Measurements from ENCODE around the gene METAP1D.
"Not testable (repeated sequence)": the region's sequence is repeated elsewhere in the genome, so short reads cannot be mapped to it uniquely, and the experiment has no call there.

Gene METAP1D

DNA sequence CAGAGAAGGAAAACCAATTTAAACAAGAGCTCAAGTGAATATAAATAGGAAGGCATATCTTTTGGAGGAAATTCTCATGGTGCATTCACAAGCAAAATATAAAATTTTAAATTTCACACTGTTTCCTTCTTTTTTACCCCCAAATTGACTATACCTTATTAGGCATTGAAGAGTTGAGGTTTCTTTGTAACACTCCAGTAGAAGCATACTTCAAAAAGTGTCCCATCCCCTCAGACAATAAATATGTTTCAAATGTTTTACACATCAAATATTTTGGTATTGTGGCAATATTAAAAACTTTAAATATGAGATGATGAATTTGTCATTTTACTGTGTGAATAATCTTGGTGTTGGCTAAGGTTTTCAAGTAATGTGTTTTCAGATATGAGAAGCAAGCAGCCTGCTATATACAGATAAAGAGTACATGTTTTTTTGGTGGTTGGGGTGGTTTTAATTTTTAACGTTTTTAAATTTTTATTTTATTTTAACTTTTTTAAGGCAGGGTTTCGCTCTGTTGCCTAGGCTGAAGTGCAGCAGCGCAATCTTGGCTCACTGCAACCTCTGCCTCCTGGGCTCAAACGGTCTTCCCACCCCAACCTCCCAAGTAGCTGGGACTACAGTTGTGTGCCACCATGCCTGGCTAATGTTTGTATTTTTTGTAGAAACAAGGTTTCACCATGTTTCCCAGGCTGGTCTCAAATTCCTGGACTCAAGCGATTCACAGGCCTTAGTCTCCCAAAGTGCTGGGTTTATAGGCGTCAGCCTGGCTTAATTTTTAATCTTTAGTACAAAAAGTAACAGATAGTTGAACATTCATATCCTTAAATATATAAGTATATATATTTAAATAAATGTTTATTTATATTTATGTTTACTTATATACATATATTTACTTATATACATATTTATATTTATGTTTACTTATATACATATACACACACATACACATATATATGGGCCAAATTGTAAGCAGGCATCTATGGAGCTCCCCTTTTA is 49.1 kb downstream of the METAP1D start:
- no peak for DNase-seq (ENCODE audit: low read depth in 2 of 2)

GRCh38 chr2:172049567-172050120 is 49.9 kb downstream of the METAP1D start:
- no peak for DNase-seq (ENCODE audit: low read depth in 2 of 2)

GRCh38 chr2:172050479-172051125 is 50.8 kb downstream of the METAP1D start:
- no peak for DNase-seq (ENCODE audit: low read depth in 2 of 2)

GRCh38 chr2:172052000-172052983 is 52.5 kb downstream of the METAP1D start:
- no peak for DNase-seq (ENCODE audit: low read depth in 2 of 2)

DNA sequence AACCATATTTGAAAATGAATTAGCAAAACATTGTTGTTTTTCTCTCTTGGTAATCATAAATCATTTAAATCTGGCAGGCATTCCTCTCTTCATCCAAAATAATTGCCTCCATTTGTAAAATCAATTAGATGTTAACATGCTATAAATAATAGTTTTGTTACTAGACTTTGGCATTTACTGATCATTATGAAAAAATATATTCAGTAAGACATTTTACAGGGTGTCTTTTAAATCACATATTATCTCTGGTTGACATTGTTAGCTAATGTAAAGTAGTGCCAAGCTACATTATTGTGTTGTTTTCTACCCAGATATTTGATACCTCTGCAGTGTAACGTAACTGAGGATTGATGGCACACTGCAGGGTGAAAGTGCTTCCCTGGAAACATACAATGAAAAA is 53.7 kb downstream of the METAP1D start:
- no peak for DNase-seq (ENCODE audit: low read depth in 2 of 2)

- no peak for DNase-seq (ENCODE audit: low read depth in 2 of 2)
Measured at GRCh38 chr2:172056293-172056692, 56.5 kb downstream of the METAP1D start.

- DNase-seq (ENCODE audit: low read depth in 2 of 2), result no peak
Measured at GRCh38 chr2:172058660-172059059, 58.9 kb downstream of the METAP1D start.

GRCh38 chr2:172060118-172060517 is 60.4 kb downstream of the METAP1D start:
- DNase-seq (ENCODE audit: low read depth in 2 of 2), result not testable (repeated sequence)

DNA sequence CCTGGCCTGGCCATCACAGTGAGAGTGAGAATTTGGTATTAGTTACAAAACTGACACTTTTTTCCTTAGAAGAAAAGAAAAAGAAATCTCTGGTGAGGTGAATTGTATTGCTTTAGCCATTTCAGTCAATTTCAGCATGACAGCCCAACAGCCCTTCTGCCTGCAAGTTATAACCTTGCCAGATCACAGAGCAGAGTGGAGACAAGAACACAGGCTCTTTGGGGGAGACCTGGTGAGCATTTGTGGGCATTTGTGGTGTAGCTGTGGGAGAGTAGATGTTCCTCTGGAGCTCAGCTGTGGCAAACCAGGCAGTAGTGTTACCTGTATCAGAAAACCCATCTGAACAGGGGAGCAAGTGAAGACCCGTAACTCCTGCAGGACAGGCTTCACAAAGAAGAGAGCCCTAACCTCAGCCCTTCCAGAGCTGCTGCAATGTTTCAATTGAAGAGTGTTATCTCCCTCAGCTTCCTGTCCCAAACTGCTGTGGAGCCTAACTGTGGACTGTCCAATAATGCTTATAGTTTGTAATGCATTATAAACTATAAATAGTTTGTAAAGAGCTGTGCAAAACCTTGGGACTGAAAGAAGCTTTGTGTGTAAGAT is 62.8 kb downstream of the METAP1D start:
- no peak for DNase-seq (ENCODE audit: low read depth in 2 of 2)

GRCh38 chr2:172063446-172063845 is 63.7 kb downstream of the METAP1D start:
- DNase-seq (ENCODE audit: low read depth in 2 of 2), result no peak

DNA sequence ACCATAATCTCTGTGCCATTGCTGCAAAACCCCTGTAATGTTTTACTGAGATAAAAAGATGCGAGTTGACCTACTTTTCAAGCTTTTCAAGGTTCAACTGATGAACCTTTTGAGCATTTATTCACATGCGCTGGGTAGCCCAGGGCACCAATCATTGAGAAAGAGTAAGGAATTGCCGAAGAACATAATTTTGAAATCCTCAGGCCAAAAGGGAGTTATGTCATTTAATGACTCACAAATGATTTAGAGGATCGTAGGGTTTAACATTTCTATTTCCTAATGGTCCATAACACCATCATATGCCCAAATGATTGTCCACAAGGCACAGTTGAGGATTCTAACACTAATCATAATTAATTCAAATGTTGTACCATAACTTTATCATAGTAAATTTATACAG is 65.4 kb downstream of the METAP1D start:
- no peak for DNase-seq (ENCODE audit: low read depth in 2 of 2)

- DNase-seq (ENCODE audit: low read depth in 2 of 2), result no peak
Measured at GRCh38 chr2:172066394-172066886, 66.7 kb downstream of the METAP1D start.

DNA sequence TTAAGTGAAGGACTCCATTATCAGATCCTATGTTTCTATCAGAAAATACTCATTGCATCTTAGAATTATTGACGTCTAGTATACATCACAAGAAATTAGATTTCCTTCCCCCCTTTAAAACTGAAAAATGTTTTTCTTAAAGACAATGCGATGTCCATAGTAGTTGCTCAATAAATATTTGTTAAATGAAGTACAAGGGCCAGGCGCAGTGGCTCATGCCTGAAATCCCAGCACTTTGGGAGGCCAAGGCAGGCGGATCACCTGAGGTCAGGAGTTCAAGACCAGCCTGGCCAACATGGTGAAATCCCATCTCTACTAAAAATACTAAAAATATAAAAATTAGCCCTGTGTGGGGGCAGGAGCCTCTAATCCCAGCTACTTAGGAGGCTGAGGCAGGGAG is 68.2 kb downstream of the METAP1D start:
- not testable (repeated sequence) for DNase-seq (ENCODE audit: low read depth in 2 of 2)

DNA sequence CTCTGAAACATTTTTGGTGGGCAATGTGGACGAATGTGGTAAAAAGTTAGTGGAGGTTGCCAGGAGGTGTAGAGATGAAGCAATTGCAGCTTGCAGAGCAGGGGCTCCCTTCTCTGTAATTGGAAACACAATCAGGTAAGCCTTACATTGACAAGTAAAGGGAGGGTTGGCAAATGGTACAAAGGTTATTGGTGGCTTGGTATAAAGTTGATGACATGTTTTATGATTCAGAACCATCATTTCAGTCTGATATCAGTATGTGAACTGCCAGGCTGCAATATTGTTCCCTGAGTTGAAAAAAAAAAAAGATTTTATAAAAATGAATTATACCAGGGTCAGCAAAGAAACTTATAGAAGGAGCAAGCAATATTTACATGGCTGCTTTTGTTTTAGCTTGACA is 71.2 kb downstream of the METAP1D start:
- DNase-seq (ENCODE audit: low read depth in 2 of 2), result no peak

DNA sequence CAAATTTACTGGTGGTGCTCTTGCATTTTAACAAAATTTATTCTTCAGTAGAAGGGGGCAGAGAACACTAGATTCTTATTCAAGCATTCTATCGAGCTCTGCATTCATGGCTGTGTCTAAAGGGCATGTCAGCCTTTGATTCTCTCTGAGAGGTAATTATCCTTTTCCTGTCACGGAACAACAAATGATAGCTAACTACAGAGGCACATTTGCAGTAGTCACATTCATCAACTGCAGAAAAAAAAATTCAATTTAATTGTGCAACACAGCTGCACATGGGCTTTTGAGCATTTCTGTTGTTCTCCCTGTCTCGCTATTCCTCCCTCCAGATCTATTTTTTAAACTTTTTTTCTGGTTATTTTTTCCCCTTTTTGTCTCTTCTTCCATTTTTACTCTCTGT is 72.5 kb downstream of the METAP1D start:
- no peak for DNase-seq (ENCODE audit: low read depth in 2 of 2)

- DNase-seq (ENCODE audit: low read depth in 2 of 2), result no peak
Measured at GRCh38 chr2:172072706-172073105, 73.0 kb downstream of the METAP1D start.

DNA sequence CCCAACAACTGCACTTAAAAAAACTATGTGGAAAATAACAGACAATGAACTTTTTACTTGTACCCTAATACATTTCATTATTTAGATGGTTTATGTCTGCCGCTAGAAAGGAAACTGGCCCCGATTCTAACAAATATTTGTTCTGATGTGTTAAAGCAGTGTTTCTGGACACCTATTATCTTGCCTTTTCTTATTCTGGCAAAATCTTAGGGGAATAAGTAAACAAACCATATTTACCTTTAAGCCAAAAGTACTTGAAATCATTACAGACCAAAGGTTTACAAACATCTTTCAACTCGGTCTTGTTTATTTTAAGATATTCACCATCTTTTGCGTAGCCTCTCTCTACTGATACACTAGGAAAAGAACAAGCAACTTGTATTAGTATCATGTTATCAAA is 73.8 kb downstream of the METAP1D start:
- DNase-seq (ENCODE audit: low read depth in 2 of 2), result no peak

DNA sequence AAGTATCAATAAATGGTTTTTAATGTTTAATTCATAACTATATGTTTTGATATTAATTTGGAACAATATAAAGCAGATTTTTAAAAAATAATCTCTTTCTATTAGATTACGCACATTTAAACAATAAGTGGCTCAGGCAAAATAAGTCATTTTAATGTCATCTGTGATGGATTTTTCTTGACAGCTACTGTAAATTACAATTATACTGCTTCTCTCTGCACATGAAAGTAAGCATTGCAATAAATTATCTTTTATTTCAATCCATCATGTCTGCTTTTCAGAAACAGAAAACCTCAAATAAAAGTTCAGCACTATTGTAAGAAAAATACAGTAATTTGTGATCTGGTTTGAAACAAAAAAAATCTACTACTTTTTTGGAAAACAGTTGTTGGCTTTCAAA is 74.5 kb downstream of the METAP1D start:
- no peak for DNase-seq (ENCODE audit: low read depth in 2 of 2)

- no peak for DNase-seq (ENCODE audit: low read depth in 2 of 2)
Measured at GRCh38 chr2:172079416-172079815, 79.7 kb downstream of the METAP1D start.

DNA sequence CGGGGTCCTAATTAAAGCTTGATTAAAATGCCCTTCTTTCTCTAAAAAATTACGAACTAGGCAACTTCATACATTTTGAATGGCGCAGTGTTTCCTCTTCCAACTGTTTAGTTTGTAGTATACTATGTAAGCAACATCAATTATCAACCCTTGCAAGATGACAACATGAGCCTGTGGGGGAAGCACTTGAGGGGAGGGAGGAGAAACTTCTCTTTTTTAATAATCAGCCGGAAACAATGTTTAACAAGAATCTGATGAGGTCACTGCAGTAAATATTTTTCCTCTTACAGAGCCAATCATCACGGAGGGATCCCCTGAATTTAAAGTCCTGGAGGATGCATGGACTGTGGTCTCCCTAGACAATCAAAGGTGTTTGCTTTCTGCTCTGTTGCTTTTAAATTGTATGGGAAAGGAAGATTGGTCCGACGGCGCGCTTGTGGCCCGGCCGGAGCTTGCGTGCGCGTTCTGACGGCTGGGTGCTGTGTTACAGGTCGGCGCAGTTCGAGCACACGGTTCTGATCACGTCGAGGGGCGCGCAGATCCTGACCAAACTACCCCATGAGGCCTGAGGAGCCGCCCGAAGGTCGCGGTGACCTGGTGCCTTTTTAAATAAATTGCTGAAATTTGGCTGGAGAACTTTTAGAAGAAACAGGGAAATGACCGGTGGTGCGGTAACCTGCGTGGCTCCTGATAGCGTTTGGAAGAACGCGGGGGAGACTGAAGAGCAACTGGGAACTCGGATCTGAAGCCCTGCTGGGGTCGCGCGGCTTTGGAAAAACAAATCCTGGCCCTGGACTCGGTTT is 80.3 kb downstream of the METAP1D start:
- DNase-seq (ENCODE audit: low read depth in 2 of 2), result no peak

Measured in fibroblast of skin of left biceps (primary cell).